Measurements from ENCODE around the gene C6orf15. TPM values are rescaled to one million over a fixed set of nuclear protein-coding genes. Genes with fewer than 3 reads are reported as not detected.

The C6orf15 gene
- total and polyA plus RNA-seq, 2 of the 8 experiments (the other 6 are each of a cell fraction or from before 2014, with no cell fraction given) = not detected

GRCh38 chr6:31161216-31162126 is 49.1 kb upstream of the C6orf15 start (continued):
- TF ChIP-seq NANOG (IDR thresholded peaks at IDR 0.05; ENCODE audit: insufficient read depth, low read depth, low read length, poor library complexity, severe bottlenecking) = no peak
- TF ChIP-seq POLR2AphosphoS5 (IDR thresholded peaks at IDR 0.05; ENCODE audit: low read depth, low read length) = no peak; the same call in 1 of the 2 replicates
- TF ChIP-seq CHD2 (IDR thresholded peaks at IDR 0.05; ENCODE audit: low read length) = no peak
- TF ChIP-seq SIN3A (conservative IDR thresholded peaks at IDR 0.05 in 1 of 2, IDR thresholded peaks at IDR 0.05 in 1 of 2; ENCODE audit: low read depth in 1 of 2, low read length in 2 of 2) = no peak
- TF ChIP-seq CBX5 (IDR thresholded peaks at IDR 0.05; ENCODE audit: low read depth, low read length) = no peak
- TF ChIP-seq KDM1A (IDR thresholded peaks at IDR 0.05; ENCODE audit: borderline replicate concordance, low read length) = no peak

Measured in H1 (cell line).